ENCODE results near the gene PLK2. TPM values are rescaled to one million over a fixed set of nuclear protein-coding genes. Genes with fewer than 3 reads are reported as not detected.

Gene PLK2
- polyA plus RNA-seq, 3 donors: 3.4 to 17.0 (median 4.5) TPM

- Histone ChIP-seq H2AFZ (ENCODE audit: insufficient read depth, low read depth, low read length, poor library complexity, severe bottlenecking) (no peak overlapping the region), H3K27ac (ENCODE audit: low read depth in 1 of 2, low read length in 2 of 2) (no peak overlapping the region), H3K27me3 (ENCODE audit: control insufficient read depth in 2 of 2, insufficient read depth in 2 of 2, low read length in 2 of 2) (no peaks in the 10 kb centered on the region), H3K9me3 (replicated peaks in 1 of 2; ENCODE audit: control insufficient read depth in 1 of 2, insufficient read depth in 1 of 2, low read length in 2 of 2) (no peaks in the 10 kb centered on the region), H4K20me1 (ENCODE audit: insufficient read depth, low read length) (no peaks in the 10 kb centered on the region), H3K79me2 (ENCODE audit: insufficient read depth, low read length) (no peaks in the 10 kb centered on the region), H3K36me3 (replicated peaks in 1 of 2; ENCODE audit: control insufficient read depth in 1 of 2, insufficient read depth in 2 of 2, low read length in 2 of 2) (no peaks in the 10 kb centered on the region), H3K4me1 (ENCODE audit: control insufficient read depth in 1 of 2, insufficient read depth in 2 of 2, low read length in 2 of 2) (no peaks in the 10 kb centered on the region), H3K4me2 (replicated peaks; ENCODE audit: extremely low read depth, low read length, poor library complexity, severe bottlenecking) (no peak overlapping the region), H3K4me3 (replicated peaks in 1 of 3; ENCODE audit: low read depth in 2 of 3, low read length in 3 of 3) (no peak overlapping the region), H3K9ac (ENCODE audit: insufficient read depth, low read length, poor library complexity, severe bottlenecking) (no peak overlapping the region)
- no peak for DNase-seq
- H3K27ac Mint-ChIP-seq: no peak overlapping the region
- no peak for TF ChIP-seq CTCF (IDR thresholded peaks at IDR 0.05)
- H3K36me3 Mint-ChIP-seq: no peaks in the 10 kb centered on the region
- H3K4me1 Mint-ChIP-seq: no peaks in the 10 kb centered on the region
- H3K27me3 Mint-ChIP-seq (ENCODE audit: low read depth in 3 of 3): no peaks in the 10 kb centered on the region
- H3K4me3 Mint-ChIP-seq: no peak overlapping the region
- WGBS (ENCODE audit: insufficient coverage): no CpG with 5 or more reads among the region's 3 CpGs
- H3K9me3 Mint-ChIP-seq: no peaks in the 10 kb centered on the region
- intact Hi-C loops (cut with micrococcal nuclease): no loop called here
These were observed 55.2 kb downstream of the PLK2 start for GRCh38 chr5:58404734-58405133.

Other genes starting within 250 kb of the PLK2 start
- gene GAPT, start 31.3 kb upstream of the PLK2 start, polyA plus RNA-seq: 100 to 1,000 TPM in 2 of 3 donors, 10 to 100 TPM in 1; 46.7 to 173 (median 103) TPM
- under 1 TPM in 2 of 3 donors, not detected in 1; under 0.01 to 0.81 TPM for gene RAB3C, start 123.0 kb upstream of the PLK2 start, polyA plus RNA-seq

Data from CD14-positive monocyte (primary cell).